T-helper 2 cell treated with Interferon-gamma antibody and Interleukin-4, amounts not matched to agents 5 μg/mL and 100 μg/mL, for 36 hours (primary cell): Measurements from ENCODE around the gene VGLL3.

Experiments
- DNase-seq: peaks from one replicate; pipeline ENCODE4 v3.0.0; 2021; ENCODE audit warnings: low spot score
- H3K27ac Mint-ChIP-seq: one replicate; pipeline ENCODE4 v1.8.0; 2021; ENCODE audit warnings: mild to moderate bottlenecking, mixed read lengths
- H3K27me3 Mint-ChIP-seq: one replicate; pipeline ENCODE4 v1.8.0; 2021; ENCODE audit warnings: low read depth, mixed read lengths
- H3K36me3 Mint-ChIP-seq: one replicate; pipeline ENCODE4 v1.8.0; 2021; ENCODE audit warnings: low read depth, mixed read lengths
- H3K4me1 Mint-ChIP-seq: one replicate; pipeline ENCODE4 v1.8.0; 2021; ENCODE audit warnings: low read depth, mixed read lengths
- H3K4me3 Mint-ChIP-seq: one replicate; pipeline ENCODE4 v1.8.0; 2022; ENCODE audit warnings: mild to moderate bottlenecking, moderate library complexity, mixed read lengths
- H3K9me3 Mint-ChIP-seq: one replicate; pipeline ENCODE4 v1.8.0; 2021; ENCODE audit warnings: mixed read lengths

Gene VGLL3

DNA sequence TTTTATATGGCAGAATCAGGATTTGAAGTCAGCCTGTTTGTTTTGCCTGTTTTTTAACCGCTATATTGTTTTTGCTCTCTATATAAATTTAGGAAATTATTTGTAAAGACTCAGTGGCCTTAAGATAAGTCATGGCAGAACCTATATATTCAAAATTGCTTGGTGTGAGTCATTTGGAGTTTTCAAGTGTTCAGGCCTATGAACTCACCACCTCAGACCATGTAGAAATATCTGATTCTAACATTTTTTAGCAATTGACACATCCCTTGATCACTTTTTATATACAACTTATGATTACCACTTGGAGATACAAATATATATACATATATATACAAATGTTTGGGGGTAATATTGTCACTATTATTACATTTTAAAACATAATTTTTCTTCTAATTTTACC is 95.7 kb downstream of the VGLL3 start:
- Mint-ChIP-seq H3K27me3 (no peaks in the 10 kb centered on the region), H3K4me1 (no peaks in the 10 kb centered on the region), H3K9me3 (no peaks in the 10 kb centered on the region), H3K27ac (no peak overlapping the region), H3K4me3 (no peak overlapping the region), H3K36me3 (no peaks in the 10 kb centered on the region)
- no peak for DNase-seq

DNA sequence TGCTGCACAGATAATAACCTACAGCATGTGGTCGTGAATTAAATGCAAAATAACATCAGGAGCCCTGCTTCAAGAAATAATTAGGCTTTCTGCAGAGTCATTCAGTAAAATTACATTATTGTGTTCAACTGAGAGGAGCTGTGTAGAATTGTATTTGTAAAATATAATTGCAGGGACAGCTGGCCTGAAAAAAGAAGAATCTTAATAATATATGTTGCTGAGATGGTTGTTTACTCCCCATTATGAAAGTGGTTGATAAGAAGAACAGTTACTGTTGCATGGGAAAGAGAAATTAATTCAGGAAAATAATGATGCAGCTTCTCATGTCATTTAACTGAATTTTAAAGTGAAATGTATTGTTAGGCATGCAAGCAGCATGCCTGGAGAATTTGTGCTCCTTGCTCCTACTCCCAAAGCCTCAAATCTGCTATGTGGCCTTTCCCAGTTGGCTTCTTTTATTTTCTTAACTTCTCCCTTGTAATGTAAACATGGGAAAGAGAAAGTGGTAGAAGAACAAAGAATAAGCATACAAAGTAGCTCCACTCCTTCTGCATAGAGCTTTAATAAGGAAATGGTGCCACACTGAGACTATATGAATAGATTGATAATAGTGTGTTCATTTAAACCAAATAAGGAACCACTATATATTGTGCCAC is 100.1 kb downstream of the VGLL3 start:
- H3K4me1 Mint-ChIP-seq: no peaks in the 10 kb centered on the region
- H3K36me3 Mint-ChIP-seq: no peaks in the 10 kb centered on the region
- H3K4me3 Mint-ChIP-seq: no peak overlapping the region
- no peaks in the 10 kb centered on the region for H3K27me3 Mint-ChIP-seq
- H3K9me3 Mint-ChIP-seq: no peaks in the 10 kb centered on the region
- H3K27ac Mint-ChIP-seq: no peak overlapping the region
- DNase-seq: no peak
